Pancreas (tissue), 10 donors: ENCODE data around the gene SMCP. TPM values are rescaled to one million over a fixed set of nuclear protein-coding genes. Genes with fewer than 3 reads are reported as not detected.

Source experiments
- ATAC-seq, 4 donors: fragments of 200-7000 bp; cut with Tn5 transposase; one replicate each; pipeline versions ENCODE4 v1.8.0 to v1.9.1; 2020; ENCODE audit warnings: mild to moderate bottlenecking in 4 of 4, moderate library complexity in 4 of 4
- DNase-seq, 6 donors: peaks; one replicate each; pipeline ENCODE4 v3.0.0-alpha.2; 2020
- FAIRE-seq: peaks from 2 replicates; lab custom pipeline; 2012; peaks lifted over from hg19 to GRCh38; lab: Jason Lieb, UNC
- H3K27ac ChIP-seq, 4 donors: fragments of 200-600 bp; sonication (generic); 1 replicate in 3 of 4; 2 replicates in 1 of 4; pipeline versions ENCODE4 v1.5.0 to v1.8.0; 2020
- H3K27me3 ChIP-seq, 4 donors: fragments of 200-600 bp; one replicate each; pipeline ENCODE4 v1.8.0; 2021
- H3K36me3 ChIP-seq, 3 donors: fragments of 200-600 bp; sonication (generic) in 1 of 3; one replicate each; pipeline versions ENCODE4 v1.5.0 to v1.8.0; 2020 to 2021
- H3K4me1 ChIP-seq, 3 donors: fragments of 200-600 bp; one replicate each; pipeline ENCODE4 v1.8.0; 2021
- H3K4me3 ChIP-seq, 4 donors: fragments of 200-600 bp; sonication (generic) in 2 of 4; one replicate each; pipeline versions ENCODE4 v1.5.0 to v1.8.0; 2020 to 2021
- H3K9me3 ChIP-seq, 4 donors: fragments of 200-600 bp; one replicate each; pipeline ENCODE4 v1.8.0; 2021
- CTCF ChIP-seq, 4 donors: fragments of 200-600 bp; sonication (generic) in 3 of 4; IDR thresholded peaks; one replicate each; pipeline versions ENCODE4 v1.5.0 to v1.8.0; 2021; ENCODE audit warnings: antibody characterized with exemption in 4 of 4
- WGBS, 2 donors: extraction: QIAGEN DNeasy Blood & Tissue Kit; methylation state at CpG; one replicate each; pipeline ENCODE4 v1.1.7; 2013; 5-methylcytosine and 5-hydroxymethylcytosine counted together
- intact Hi-C, 3 donors: fragments of 100-400 bp; cut with DNase I; formaldehyde crosslinking; loops; one replicate each; pipeline versions ENCODE4 v1.11.1 to v1.14.2; 2022
- polyA plus RNA-seq, 2 donors: library from polyadenylated mRNA; stranded (reverse); fragments of 200-250 nt; gene quantifications; one replicate each; pipeline ENCODE4 v1.2.3, GENCODE V29; 2013
- total RNA-seq, 6 donors: library from RNA; stranded (reverse); fragmentation: NEBNext Ultra II Directional in 4 of 6; extraction: Animal tissue kit (Norgen Biotek cat#: 25700) in 4 of 6; gene quantifications; one replicate each; pipeline versions ENCODE4 v1.2.1 to v1.2.4, GENCODE V29; 2021 to 2023
- donor health status: healthy with polysubstance abuse.
- donor health status: DM: no; HTN: no; CAD: no; lungs with moderate emphysema.
- donor health status: DM: no; HTN: no; CAD: no.
- donor health status: control.
- donor health status: control.
- donor health status: Bipolar disorder and iron deficiency.
- donor health status: DM: yes; HTN: yes; CAD: no.
- donor health status: DM: no; HTN: no; CAD: no.
- donor health status: DM: no; HTN: no; CAD: no.
- donor health status: DM: yes; HTN: yes; CAD: no.

Gene SMCP
- total and polyA plus RNA-seq, 8 donors = not detected

GRCh38 chr1:152926091-152926490 lies 48.0 kb downstream of the SMCP start:
- no peak for TF ChIP-seq CTCF (IDR thresholded peaks at IDR 0.05)
- DNase-seq (no peak), FAIRE-seq (no peak), ATAC-seq (no peak)
- intact Hi-C loops = no loop called here
- no peaks in the 10 kb centered on the region for H3K9me3 ChIP-seq
- 62 to 69% methylated on average over 3 of the region's 3 CpGs for WGBS, 2 donors
- no peaks in the 10 kb centered on the region for H3K36me3 ChIP-seq
- H3K27me3 ChIP-seq = peaks cover 0 to 3% (median 0%) of the 10 kb centered on the region in 4 donors
- H3K4me3 ChIP-seq = no peak overlapping the region
- no peak overlapping the region for H3K27ac ChIP-seq
- no peaks in the 10 kb centered on the region for H3K4me1 ChIP-seq

GRCh38 chr1:152928671-152929070 lies 50.5 kb downstream of the SMCP start:
- peak in 1 of 4 donors; percentile 44 for ATAC-seq
- no peak for TF ChIP-seq CTCF (IDR thresholded peaks at IDR 0.05)
- intact Hi-C loops = no loop called here
- Histone ChIP-seq H3K36me3 (no peaks in the 10 kb centered on the region), H3K4me1 (no peaks in the 10 kb centered on the region), H3K27ac (no peak overlapping the region), H3K4me3 (no peak overlapping the region), H3K27me3 (peaks cover 0 to 3% (median 0%) of the 10 kb centered on the region in 4 donors), H3K9me3 (no peaks in the 10 kb centered on the region)
- DNase-seq = no peak
- no peak for FAIRE-seq
- WGBS, 2 donors = 22 to 27% methylated on average over 3 of the region's 3 CpGs

- WGBS, 2 donors = 64 to 78% methylated on average over 4 of the region's 4 CpGs
- H3K4me1 ChIP-seq = no peaks in the 10 kb centered on the region
- no peak overlapping the region for H3K4me3 ChIP-seq
- H3K36me3 ChIP-seq = no peaks in the 10 kb centered on the region
- ATAC-seq = no peak
- intact Hi-C loops = no loop called here
- DNase-seq = no peak
- H3K9me3 ChIP-seq = no peaks in the 10 kb centered on the region
- FAIRE-seq = no peak
- no peak for TF ChIP-seq CTCF (IDR thresholded peaks at IDR 0.05)
- H3K27ac ChIP-seq = no peak overlapping the region
- H3K27me3 ChIP-seq = no peaks in the 10 kb centered on the region
Measured at GRCh38 chr1:152932170-152932811, 54.2 kb downstream of the SMCP start.

- no peaks in the 10 kb centered on the region for H3K4me1 ChIP-seq
- H3K36me3 ChIP-seq = no peaks in the 10 kb centered on the region
- FAIRE-seq (no peak), DNase-seq (no peak), ATAC-seq (no peak)
- TF ChIP-seq CTCF (IDR thresholded peaks at IDR 0.05) = no peak
- no peaks in the 10 kb centered on the region for H3K9me3 ChIP-seq
- H3K27ac ChIP-seq = no peak overlapping the region
- 56 to 68% methylated on average over 2 of the region's 2 CpGs for WGBS, 2 donors
- H3K27me3 ChIP-seq = no peaks in the 10 kb centered on the region
- intact Hi-C loops = no loop called here
- H3K4me3 ChIP-seq = no peak overlapping the region
Measured at GRCh38 chr1:152933196-152933595, 55.1 kb downstream of the SMCP start.

Other genes starting within 250 kb of the SMCP start
- not detected for gene LCE2D, start 214.9 kb upstream of the SMCP start, total RNA-seq
- not detected for gene LCE2D, start 214.9 kb upstream of the SMCP start, polyA plus RNA-seq
- gene LCE2C, start 203.0 kb upstream of the SMCP start, total RNA-seq = not detected
- not detected for gene LCE2C, start 203.0 kb upstream of the SMCP start, polyA plus RNA-seq
- gene LCE2B, start 192.2 kb upstream of the SMCP start, total RNA-seq = not detected
- gene LCE2B, start 192.2 kb upstream of the SMCP start, polyA plus RNA-seq = not detected
- not detected for gene LCE2A, start 180.0 kb upstream of the SMCP start, total RNA-seq
- not detected for gene LCE2A, start 180.0 kb upstream of the SMCP start, polyA plus RNA-seq
- not detected for gene LCE4A, start 170.2 kb upstream of the SMCP start, total RNA-seq
- gene LCE4A, start 170.2 kb upstream of the SMCP start, polyA plus RNA-seq = not detected
- gene KPRP, start 120.3 kb upstream of the SMCP start, total RNA-seq = not detected
- not detected for gene KPRP, start 120.3 kb upstream of the SMCP start, polyA plus RNA-seq
- not detected for gene LCE1F, start 103.2 kb upstream of the SMCP start, total RNA-seq
- gene LCE1F, start 103.2 kb upstream of the SMCP start, polyA plus RNA-seq = not detected
- gene LCE1E, start 92.1 kb upstream of the SMCP start, total RNA-seq = not detected
- gene LCE1E, start 92.1 kb upstream of the SMCP start, polyA plus RNA-seq = not detected
- gene LCE1D, start 81.6 kb upstream of the SMCP start, total RNA-seq = not detected
- not detected for gene LCE1D, start 81.6 kb upstream of the SMCP start, polyA plus RNA-seq
- not detected for gene LCE1C, start 71.7 kb upstream of the SMCP start, total RNA-seq
- gene LCE1C, start 71.7 kb upstream of the SMCP start, polyA plus RNA-seq = not detected
- not detected for gene LCE1B, start 66.4 kb upstream of the SMCP start, total RNA-seq
- not detected for gene LCE1B, start 66.4 kb upstream of the SMCP start, polyA plus RNA-seq
- gene LCE1A, start 50.8 kb upstream of the SMCP start, total RNA-seq = not detected
- not detected for gene LCE1A, start 50.8 kb upstream of the SMCP start, polyA plus RNA-seq
- gene LCE6A, start 35.5 kb upstream of the SMCP start, total RNA-seq = not detected
- gene LCE6A, start 35.5 kb upstream of the SMCP start, polyA plus RNA-seq = not detected
- gene LCE7A, start 18.3 kb upstream of the SMCP start, total RNA-seq = not detected
- gene LCE7A, start 18.3 kb upstream of the SMCP start, polyA plus RNA-seq = not detected
- gene IVL, start 30.2 kb downstream of the SMCP start, total RNA-seq = not detected
- under 1 TPM in 1 of 2 donors, not detected in 1; 0.02 TPM for gene IVL, start 30.2 kb downstream of the SMCP start, polyA plus RNA-seq
- gene SPRR5, start 68.9 kb downstream of the SMCP start, total RNA-seq = not detected
- gene SPRR5, start 68.9 kb downstream of the SMCP start, polyA plus RNA-seq = not detected
- not detected for gene SPRR4, start 92.3 kb downstream of the SMCP start, total RNA-seq
- gene SPRR4, start 92.3 kb downstream of the SMCP start, polyA plus RNA-seq = not detected
- not detected for gene SPRR1A, start 105.8 kb downstream of the SMCP start, total RNA-seq
- not detected for gene SPRR1A, start 105.8 kb downstream of the SMCP start, polyA plus RNA-seq
- not detected for gene SPRR3, start 123.4 kb downstream of the SMCP start, total RNA-seq
- gene SPRR3, start 123.4 kb downstream of the SMCP start, polyA plus RNA-seq = 1 to 10 TPM; 2.8 to 3.2 TPM
- not detected for gene SPRR1B, start 152.9 kb downstream of the SMCP start, total RNA-seq
- under 1 TPM in 1 of 2 donors, not detected in 1; 0.65 TPM for gene SPRR1B, start 152.9 kb downstream of the SMCP start, polyA plus RNA-seq
- gene SPRR2D, start 162.8 kb downstream of the SMCP start, total RNA-seq = not detected
- gene SPRR2D, start 162.8 kb downstream of the SMCP start, polyA plus RNA-seq = under 1 TPM in 1 of 2 donors, not detected in 1; 0.53 TPM
- not detected for gene SPRR2A, start 179.2 kb downstream of the SMCP start, total RNA-seq
- under 1 TPM in 1 of 2 donors, not detected in 1; 0.68 TPM for gene SPRR2A, start 179.2 kb downstream of the SMCP start, polyA plus RNA-seq
- gene SPRR2B, start 193.3 kb downstream of the SMCP start, total RNA-seq = not detected
- gene SPRR2B, start 193.3 kb downstream of the SMCP start, polyA plus RNA-seq = not detected
- gene SPRR2E, start 216.2 kb downstream of the SMCP start, total RNA-seq = not detected
- under 1 TPM in 1 of 2 donors, not detected in 1; 0.26 TPM for gene SPRR2E, start 216.2 kb downstream of the SMCP start, polyA plus RNA-seq
- under 1 TPM in 1 of 6 donors, not detected in 5; 0.35 TPM for gene SPRR2F, start 235.2 kb downstream of the SMCP start, total RNA-seq
- gene SPRR2F, start 235.2 kb downstream of the SMCP start, polyA plus RNA-seq = not detected